OCI-LY1 (cell line): ENCODE data around the gene POLA1.

Experiments
- H2AFZ ChIP-seq: fragments of 200-600 bp; sonication (generic), shearing (Covaris generic); 2 replicates; pipeline ENCODE4 v1.6.0; 2014; ENCODE audit warnings: antibody characterized with exemption, mild to moderate bottlenecking, low read length
- H3F3A ChIP-seq: fragments of 200-600 bp; sonication (generic), shearing (Covaris generic); 2 replicates; pipeline ENCODE4 v1.6.0; 2014; ENCODE audit warnings: mild to moderate bottlenecking, antibody characterized with exemption, low read length, moderate library complexity; ENCODE audit not compliant: insufficient read depth
- H3K27ac ChIP-seq: fragments of 200-600 bp; sonication (generic); 2 replicates; pipeline ENCODE4 v1.5.1; 2014; ENCODE audit warnings: low read length, mixed run types, mild to moderate bottlenecking, low read depth; ENCODE audit not compliant: poor library complexity, severe bottlenecking
- H3K27me3 ChIP-seq: fragments of 200-600 bp; sonication (generic); 2 replicates; pipeline ENCODE4 v1.6.0; 2014; ENCODE audit warnings: antibody characterized with exemption, mild to moderate bottlenecking, low read length, moderate library complexity; ENCODE audit not compliant: insufficient read depth
- H3K36me3 ChIP-seq: fragments of 200-600 bp; sonication (generic); 2 replicates; pipeline ENCODE4 v1.6.1; 2014; ENCODE audit warnings: mild to moderate bottlenecking, antibody characterized with exemption, low read length, moderate library complexity, mixed read lengths; ENCODE audit not compliant: insufficient read depth
- H3K4me1 ChIP-seq: fragments of 200-600 bp; sonication (generic); 2 replicates; pipeline ENCODE4 v1.5.1; 2014; ENCODE audit warnings: mild to moderate bottlenecking, low read length, moderate library complexity; ENCODE audit not compliant: insufficient read depth, severe bottlenecking
- H3K4me2 ChIP-seq: fragments of 200-600 bp; sonication (generic), shearing (Covaris generic); 2 replicates; pipeline ENCODE4 v1.6.1; 2014; ENCODE audit warnings: low read length
- H3K4me3 ChIP-seq: fragments of 200-600 bp; sonication (generic); 2 replicates; pipeline ENCODE4 v1.5.1; 2014; ENCODE audit warnings: low read length, low read depth, mild to moderate bottlenecking, mixed read lengths; ENCODE audit not compliant: poor library complexity, severe bottlenecking
- H3K79me2 ChIP-seq: fragments of 200-600 bp; shearing (Covaris generic); 2 replicates; pipeline ENCODE4 v1.6.1; 2016; ENCODE audit warnings: mixed run types, low read length, mixed read lengths; ENCODE audit not compliant: insufficient read depth
- H3K9ac ChIP-seq: fragments of 200-600 bp; sonication (generic), shearing (Covaris generic); 2 replicates; pipeline ENCODE4 v1.6.1; 2014; ENCODE audit warnings: mild to moderate bottlenecking, low read length, mixed read lengths
- H3K9me2 ChIP-seq: fragments of 200-600 bp; sonication (generic), shearing (Covaris generic); 2 replicates; pipeline ENCODE4 v1.6.1; 2014; ENCODE audit warnings: low read depth, mild to moderate bottlenecking, low read length, mixed read lengths
- H3K9me3 ChIP-seq: fragments of 200-600 bp; shearing (Covaris generic); 2 replicates; pipeline ENCODE4 v1.6.1; 2014; ENCODE audit warnings: low read length, mixed read lengths
- H4K20me1 ChIP-seq: fragments of 200-600 bp; sonication (generic), shearing (Covaris generic); 2 replicates; pipeline ENCODE4 v1.6.0; 2016; ENCODE audit warnings: mild to moderate bottlenecking, low read length; ENCODE audit not compliant: insufficient read depth
- EZH2 ChIP-seq: fragments of 200-600 bp; sonication (generic), shearing (Covaris generic); IDR thresholded peaks from 2 replicates; pipeline ENCODE4 v1.8.0; 2017; ENCODE audit warnings: borderline replicate concordance, mixed run types, mild to moderate bottlenecking, antibody characterized with exemption, low read length, moderate library complexity, mixed read lengths
- TF ChIP-seq, protein P1 (sequence below): fragments of 200-600 bp; sonication (generic), shearing (Covaris generic); IDR thresholded peaks from 2 replicates; pipeline ENCODE4 v1.5.1; 2017; ENCODE audit warnings: mild to moderate bottlenecking, antibody characterized with exemption, low read length, moderate library complexity, mixed read lengths

Gene POLA1

GRCh38 chrX:24890677-24891076 lies 197.0 kb downstream of the POLA1 start:
- Histone ChIP-seq H3K9ac (no peak overlapping the region), H3K4me2 (no peak overlapping the region), H3F3A (no peaks in the 10 kb centered on the region), H3K27ac (no peak overlapping the region), H3K79me2 (no peaks in the 10 kb centered on the region), H3K9me2 (no peaks in the 10 kb centered on the region), H3K4me1 (no peaks in the 10 kb centered on the region), H2AFZ (no peak overlapping the region), H3K9me3 (no peaks in the 10 kb centered on the region), H4K20me1 (no peaks in the 10 kb centered on the region), H3K27me3 (no peaks in the 10 kb centered on the region), H3K36me3 (peaks cover 55% of the 10 kb centered on the region), H3K4me3 (no peak overlapping the region)
- TF ChIP-seq, protein P1, sequence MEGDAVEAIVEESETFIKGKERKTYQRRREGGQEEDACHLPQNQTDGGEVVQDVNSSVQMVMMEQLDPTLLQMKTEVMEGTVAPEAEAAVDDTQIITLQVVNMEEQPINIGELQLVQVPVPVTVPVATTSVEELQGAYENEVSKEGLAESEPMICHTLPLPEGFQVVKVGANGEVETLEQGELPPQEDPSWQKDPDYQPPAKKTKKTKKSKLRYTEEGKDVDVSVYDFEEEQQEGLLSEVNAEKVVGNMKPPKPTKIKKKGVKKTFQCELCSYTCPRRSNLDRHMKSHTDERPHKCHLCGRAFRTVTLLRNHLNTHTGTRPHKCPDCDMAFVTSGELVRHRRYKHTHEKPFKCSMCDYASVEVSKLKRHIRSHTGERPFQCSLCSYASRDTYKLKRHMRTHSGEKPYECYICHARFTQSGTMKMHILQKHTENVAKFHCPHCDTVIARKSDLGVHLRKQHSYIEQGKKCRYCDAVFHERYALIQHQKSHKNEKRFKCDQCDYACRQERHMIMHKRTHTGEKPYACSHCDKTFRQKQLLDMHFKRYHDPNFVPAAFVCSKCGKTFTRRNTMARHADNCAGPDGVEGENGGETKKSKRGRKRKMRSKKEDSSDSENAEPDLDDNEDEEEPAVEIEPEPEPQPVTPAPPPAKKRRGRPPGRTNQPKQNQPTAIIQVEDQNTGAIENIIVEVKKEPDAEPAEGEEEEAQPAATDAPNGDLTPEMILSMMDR: no peak
- TF ChIP-seq EZH2: no peak

DNA sequence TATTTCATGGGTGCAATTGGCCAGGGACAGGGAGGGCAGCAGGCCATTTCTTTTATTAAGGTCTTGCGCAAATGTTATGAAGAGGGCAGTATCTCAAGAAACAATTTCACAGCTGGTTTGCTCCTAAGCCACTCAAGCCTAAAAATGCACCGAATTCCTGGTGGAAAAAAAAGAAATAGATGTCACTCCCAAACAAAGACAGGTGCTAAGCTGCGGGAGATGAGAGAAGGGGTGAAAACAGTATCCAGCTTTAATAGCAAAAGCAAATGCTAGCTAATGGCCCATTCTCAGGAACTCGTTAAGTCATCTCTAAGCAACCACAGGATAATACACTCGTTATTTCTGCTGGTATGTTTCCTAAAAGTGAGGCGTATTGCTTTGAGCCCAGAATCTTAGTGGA lies 205.7 kb downstream of the POLA1 start:
- Histone ChIP-seq H3K9ac (no peak overlapping the region), H3K9me2 (no peaks in the 10 kb centered on the region), H3K4me3 (no peak overlapping the region), H3K4me2 (no peak overlapping the region), H3K9me3 (no peaks in the 10 kb centered on the region), H2AFZ (no peak overlapping the region), H4K20me1 (no peaks in the 10 kb centered on the region), H3K36me3 (peaks cover 17% of the 10 kb centered on the region), H3K4me1 (no peaks in the 10 kb centered on the region), H3K79me2 (no peaks in the 10 kb centered on the region), H3K27me3 (no peaks in the 10 kb centered on the region), H3K27ac (no peak overlapping the region), H3F3A (no peaks in the 10 kb centered on the region)
- TF ChIP-seq, protein P1: no peak
- TF ChIP-seq EZH2: no peak

DNA sequence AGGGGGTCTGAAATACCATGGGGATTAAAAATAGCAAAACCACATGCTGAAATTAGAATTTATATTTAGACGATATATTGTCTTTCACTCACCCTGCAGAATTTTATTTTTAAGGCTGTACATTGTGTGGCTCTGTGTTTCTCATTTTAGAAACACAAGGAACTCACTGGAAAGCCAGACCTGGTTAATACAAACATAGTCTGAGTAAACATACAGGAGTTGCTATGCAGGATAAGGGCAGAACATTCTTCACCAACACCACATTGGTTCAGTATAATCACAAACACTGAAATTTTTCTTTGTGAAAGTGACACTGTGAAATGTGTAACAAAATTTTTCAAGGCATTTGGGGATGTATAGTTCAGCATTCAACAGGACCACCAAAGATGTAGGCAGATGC lies 206.5 kb downstream of the POLA1 start:
- no peak overlapping the region for H3K27ac ChIP-seq
- H3K4me1 ChIP-seq: no peaks in the 10 kb centered on the region
- H4K20me1 ChIP-seq: no peaks in the 10 kb centered on the region
- TF ChIP-seq, protein P1: no peak
- TF ChIP-seq EZH2: no peak
- no peaks in the 10 kb centered on the region for H3F3A ChIP-seq
- H3K4me2 ChIP-seq: no peak overlapping the region
- H3K4me3 ChIP-seq: no peak overlapping the region
- peaks cover 16% of the 10 kb centered on the region; the same call in 1 of the 2 replicates for H3K36me3 ChIP-seq
- H3K9ac ChIP-seq: no peak overlapping the region
- no peaks in the 10 kb centered on the region for H3K27me3 ChIP-seq
- no peaks in the 10 kb centered on the region for H3K9me3 ChIP-seq
- H2AFZ ChIP-seq: no peak overlapping the region
- H3K9me2 ChIP-seq: no peaks in the 10 kb centered on the region
- no peaks in the 10 kb centered on the region for H3K79me2 ChIP-seq
